ENCODE data around the gene TELO2.

DNA sequence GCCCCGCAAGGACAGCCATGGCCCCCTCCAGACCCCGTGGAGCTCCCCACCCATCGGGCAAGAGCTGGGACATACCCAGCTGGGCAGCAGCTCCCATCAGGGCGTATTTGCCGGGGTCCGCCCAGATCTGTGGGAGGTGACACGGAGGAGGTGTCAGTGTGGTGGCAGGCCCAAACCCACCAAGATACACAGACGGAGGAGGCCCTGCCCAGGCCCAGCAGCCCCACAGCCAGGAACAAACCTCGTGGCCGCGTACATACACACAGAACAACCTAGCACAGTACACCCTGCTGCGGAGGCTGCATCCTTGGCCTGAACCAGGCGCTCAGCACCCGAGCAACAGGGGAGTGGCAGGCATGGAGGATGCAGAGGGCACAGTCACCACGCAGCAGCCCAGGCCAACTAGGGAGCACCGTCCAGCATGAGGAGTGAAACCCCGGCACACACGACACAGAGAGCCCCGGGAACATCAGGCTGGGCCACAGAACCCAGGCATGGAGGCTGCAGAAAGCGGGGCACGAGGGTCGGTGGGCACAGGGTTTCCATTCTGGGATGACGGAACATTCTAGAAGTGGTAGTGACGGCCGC lies 43.9 kb upstream of the TELO2 start:
- TF ChIP-seq, protein P1, sequence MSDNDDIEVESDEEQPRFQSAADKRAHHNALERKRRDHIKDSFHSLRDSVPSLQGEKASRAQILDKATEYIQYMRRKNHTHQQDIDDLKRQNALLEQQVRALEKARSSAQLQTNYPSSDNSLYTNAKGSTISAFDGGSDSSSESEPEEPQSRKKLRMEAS (IDR thresholded peaks at IDR 0.05): no peak
- TF ChIP-seq GABPA (IDR thresholded peaks at IDR 0.05 in 1 of 2, conservative IDR thresholded peaks at IDR 0.05 in 1 of 2): no peak
- TF ChIP-seq, protein P2, sequence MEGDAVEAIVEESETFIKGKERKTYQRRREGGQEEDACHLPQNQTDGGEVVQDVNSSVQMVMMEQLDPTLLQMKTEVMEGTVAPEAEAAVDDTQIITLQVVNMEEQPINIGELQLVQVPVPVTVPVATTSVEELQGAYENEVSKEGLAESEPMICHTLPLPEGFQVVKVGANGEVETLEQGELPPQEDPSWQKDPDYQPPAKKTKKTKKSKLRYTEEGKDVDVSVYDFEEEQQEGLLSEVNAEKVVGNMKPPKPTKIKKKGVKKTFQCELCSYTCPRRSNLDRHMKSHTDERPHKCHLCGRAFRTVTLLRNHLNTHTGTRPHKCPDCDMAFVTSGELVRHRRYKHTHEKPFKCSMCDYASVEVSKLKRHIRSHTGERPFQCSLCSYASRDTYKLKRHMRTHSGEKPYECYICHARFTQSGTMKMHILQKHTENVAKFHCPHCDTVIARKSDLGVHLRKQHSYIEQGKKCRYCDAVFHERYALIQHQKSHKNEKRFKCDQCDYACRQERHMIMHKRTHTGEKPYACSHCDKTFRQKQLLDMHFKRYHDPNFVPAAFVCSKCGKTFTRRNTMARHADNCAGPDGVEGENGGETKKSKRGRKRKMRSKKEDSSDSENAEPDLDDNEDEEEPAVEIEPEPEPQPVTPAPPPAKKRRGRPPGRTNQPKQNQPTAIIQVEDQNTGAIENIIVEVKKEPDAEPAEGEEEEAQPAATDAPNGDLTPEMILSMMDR (IDR thresholded peaks at IDR 0.05; ENCODE audit: low read depth, low read length, missing input control): no peak
- no peak for TF ChIP-seq JUND (IDR thresholded peaks at IDR 0.05)
- TF ChIP-seq YY1 (IDR thresholded peaks at IDR 0.05): no peak
- TF ChIP-seq FOXA1 (IDR thresholded peaks at IDR 0.05): no peak
- no peak for TF ChIP-seq TAF1 (conservative IDR thresholded peaks at IDR 0.05)
- TF ChIP-seq, protein P3, sequence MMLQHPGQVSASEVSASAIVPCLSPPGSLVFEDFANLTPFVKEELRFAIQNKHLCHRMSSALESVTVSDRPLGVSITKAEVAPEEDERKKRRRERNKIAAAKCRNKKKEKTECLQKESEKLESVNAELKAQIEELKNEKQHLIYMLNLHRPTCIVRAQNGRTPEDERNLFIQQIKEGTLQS (IDR thresholded peaks at IDR 0.05): no peak
- TF ChIP-seq EGR1 (IDR thresholded peaks at IDR 0.05; ENCODE audit: low read depth in 2 of 2): no peak
